ENCODE data around the gene PTBP1.

Gene PTBP1

DNA sequence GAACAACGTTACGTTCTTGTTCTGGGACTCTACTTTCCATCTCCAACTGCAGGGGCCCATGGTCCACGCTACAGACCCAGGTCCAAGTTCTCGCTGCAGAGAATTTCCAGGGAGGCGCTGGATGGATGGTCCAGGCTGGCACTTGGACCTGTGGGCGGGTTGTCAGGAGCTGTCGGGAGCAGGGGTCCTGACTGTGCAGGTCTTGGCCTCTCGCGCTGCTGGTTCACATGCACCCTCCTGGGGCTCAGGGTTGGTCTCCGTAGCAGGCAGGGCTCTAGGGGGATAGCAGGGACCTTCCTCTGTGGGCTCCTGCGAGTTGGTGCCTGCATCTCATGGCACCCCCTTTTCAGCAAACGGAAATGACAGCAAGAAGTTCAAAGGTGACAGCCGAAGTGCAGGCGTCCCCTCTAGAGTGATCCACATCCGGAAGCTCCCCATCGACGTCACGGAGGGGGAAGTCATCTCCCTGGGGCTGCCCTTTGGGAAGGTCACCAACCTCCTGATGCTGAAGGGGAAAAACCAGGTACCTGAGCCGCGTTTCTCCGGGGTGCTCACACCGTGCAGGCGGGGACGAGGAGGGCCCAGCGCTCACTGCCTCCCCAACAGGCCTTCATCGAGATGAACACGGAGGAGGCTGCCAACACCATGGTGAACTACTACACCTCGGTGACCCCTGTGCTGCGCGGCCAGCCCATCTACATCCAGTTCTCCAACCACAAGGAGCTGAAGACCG is 6.6 kb downstream of the PTBP1 start:
- peaks cover 26 to 34% (median 31%) of the 10 kb centered on the region in 10 experiments for H3K4me1 ChIP-seq
- H3K36me3 ChIP-seq: peaks cover 95 to 100% (median 100%) of the 10 kb centered on the region in 11 experiments
- peaks cover 99 to 100% (median 100%) of the 10 kb centered on the region in 11 experiments for H4K20me1 ChIP-seq
- no peaks in the 10 kb centered on the region for H3K9me3 ChIP-seq (replicated peaks in 1 of 11)
- no peaks in the 10 kb centered on the region for H3K27me3 ChIP-seq
- no peak for TF ChIP-seq Cebpa-rat (IDR thresholded peaks at IDR 0.05)
- H3K4me2 ChIP-seq: no peak overlapping the region
- no peak overlapping the region for H3K27ac ChIP-seq
- H3K9ac ChIP-seq: no peak overlapping the region; a peak in 1 of 22 replicates
- no peak overlapping the region for H3K4me3 ChIP-seq

DNA sequence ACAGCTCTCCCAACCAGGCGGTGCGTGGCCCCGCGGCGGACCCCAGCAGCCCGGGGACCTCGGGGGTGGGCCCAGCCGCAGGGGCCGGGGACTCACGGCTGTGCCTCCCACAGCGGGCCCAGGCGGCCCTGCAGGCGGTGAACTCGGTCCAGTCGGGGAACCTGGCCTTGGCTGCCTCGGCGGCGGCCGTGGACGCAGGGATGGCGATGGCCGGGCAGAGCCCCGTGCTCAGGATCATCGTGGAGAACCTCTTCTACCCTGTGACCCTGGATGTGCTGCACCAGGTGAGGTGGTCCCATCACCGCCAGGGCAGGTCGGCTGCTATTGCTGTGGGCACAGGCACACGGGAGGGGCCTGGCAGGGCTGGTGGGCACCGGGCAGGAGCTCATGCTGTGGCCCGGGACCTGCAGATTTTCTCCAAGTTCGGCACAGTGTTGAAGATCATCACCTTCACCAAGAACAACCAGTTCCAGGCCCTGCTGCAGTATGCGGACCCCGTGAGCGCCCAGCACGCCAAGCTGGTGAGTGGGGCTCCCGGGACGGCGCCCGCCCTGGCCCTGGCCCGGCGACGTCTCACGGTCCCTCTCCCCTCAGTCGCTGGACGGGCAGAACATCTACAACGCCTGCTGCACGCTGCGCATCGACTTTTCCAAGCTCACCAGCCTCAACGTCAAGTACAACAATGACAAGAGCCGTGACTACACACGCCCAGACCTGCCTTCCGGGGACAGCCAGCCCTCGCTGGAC is 7.3 kb downstream of the PTBP1 start:
- no peak overlapping the region for H3K4me2 ChIP-seq
- no peak overlapping the region for H3K4me3 ChIP-seq
- peaks cover 97 to 100% (median 100%) of the 10 kb centered on the region in 11 experiments for H3K36me3 ChIP-seq
- no peak for TF ChIP-seq Cebpa-rat (IDR thresholded peaks at IDR 0.05)
- H3K9ac ChIP-seq: no peak overlapping the region
- H3K9me3 ChIP-seq (replicated peaks in 1 of 11): no peaks in the 10 kb centered on the region
- H4K20me1 ChIP-seq: peaks cover 99 to 100% (median 100%) of the 10 kb centered on the region in 11 experiments
- peaks cover 20 to 29% (median 25%) of the 10 kb centered on the region in 10 experiments for H3K4me1 ChIP-seq
- H3K27ac ChIP-seq: no peak overlapping the region
- no peaks in the 10 kb centered on the region for H3K27me3 ChIP-seq

DNA sequence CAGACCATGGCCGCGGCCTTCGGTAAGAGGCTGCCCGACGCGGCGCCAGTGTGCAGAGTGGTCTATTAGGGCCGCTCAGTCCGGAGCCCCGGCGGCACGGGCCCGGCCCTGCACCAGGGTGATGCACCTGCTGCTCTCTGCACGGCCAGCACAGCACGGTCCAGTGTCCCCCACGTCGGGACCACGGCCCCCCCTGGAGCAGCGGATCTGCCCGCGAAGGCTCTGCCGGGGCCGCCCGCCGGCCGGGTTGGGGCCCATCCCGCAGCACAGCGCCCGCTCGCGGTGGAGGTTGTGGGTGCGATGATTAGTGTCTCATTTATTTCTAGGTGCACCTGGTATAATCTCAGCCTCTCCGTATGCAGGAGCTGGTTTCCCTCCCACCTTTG is 7.9 kb downstream of the PTBP1 start:
- Histone ChIP-seq H3K4me2 (no peak overlapping the region), H4K20me1 (peaks cover 99 to 100% (median 100%) of the 10 kb centered on the region in 11 experiments), H3K9me3 (replicated peaks in 1 of 11) (no peaks in the 10 kb centered on the region), H3K4me3 (no peak overlapping the region), H3K36me3 (peaks cover 97 to 100% (median 100%) of the 10 kb centered on the region in 11 experiments), H3K27me3 (no peaks in the 10 kb centered on the region), H3K4me1 (peaks cover 14 to 23% (median 19%) of the 10 kb centered on the region in 10 experiments), H3K9ac (no peak overlapping the region), H3K27ac (no peak overlapping the region)
- TF ChIP-seq Cebpa-rat (IDR thresholded peaks at IDR 0.05): no peak

DNA sequence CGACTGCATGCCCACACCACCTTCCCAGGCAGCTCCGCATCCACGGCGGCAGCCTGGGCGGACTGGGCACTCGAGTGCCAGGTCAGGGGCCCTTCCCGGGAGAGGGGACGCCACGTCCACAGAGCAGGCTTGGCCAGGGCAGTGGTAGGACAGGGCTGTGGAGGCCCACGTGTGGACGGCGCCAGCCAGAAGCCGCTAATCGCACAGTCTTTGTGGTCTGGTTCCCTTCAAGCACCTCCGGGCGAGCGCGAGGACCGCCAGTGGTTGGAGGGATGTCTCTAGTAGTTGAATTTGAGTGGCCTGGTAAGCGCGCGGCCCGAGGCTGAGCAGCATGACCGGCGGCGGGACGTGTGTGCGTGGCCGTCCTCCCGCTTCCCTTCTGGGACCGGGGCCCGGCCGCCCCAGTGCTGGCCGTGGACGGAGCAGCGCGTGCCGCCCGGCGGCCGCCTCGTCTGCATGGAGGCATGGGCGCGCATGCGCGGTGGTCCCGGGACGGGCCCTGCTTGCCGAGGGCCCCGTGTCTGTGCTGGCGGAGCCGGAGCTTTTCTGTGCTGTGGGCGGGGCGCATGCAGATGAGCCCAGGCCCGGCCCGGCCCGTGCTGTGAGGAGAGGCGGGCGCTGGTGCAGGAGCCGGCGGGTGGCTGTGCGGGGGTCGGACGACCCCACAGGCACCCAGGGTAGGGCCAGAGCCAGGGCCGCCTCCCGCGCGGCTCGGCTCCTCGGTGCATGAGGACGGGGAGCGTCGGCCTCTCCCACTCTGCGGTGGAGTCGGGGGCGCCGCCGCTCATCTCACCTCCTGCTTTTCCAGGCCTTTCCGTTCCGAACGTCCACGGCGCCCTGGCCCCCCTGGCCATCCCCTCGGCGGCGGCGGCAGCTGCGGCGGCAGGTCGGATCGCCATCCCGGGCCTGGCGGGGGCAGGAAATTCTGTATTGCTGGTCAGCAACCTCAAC is 8.6 kb downstream of the PTBP1 start:
- H3K27ac ChIP-seq: no peak overlapping the region
- TF ChIP-seq Cebpa-rat (IDR thresholded peaks at IDR 0.05): no peak
- H3K27me3 ChIP-seq: no peaks in the 10 kb centered on the region
- no peak overlapping the region for H3K4me2 ChIP-seq
- H3K36me3 ChIP-seq: peaks cover 98 to 100% (median 100%) of the 10 kb centered on the region in 11 experiments
- H4K20me1 ChIP-seq: peaks cover 99 to 100% (median 100%) of the 10 kb centered on the region in 11 experiments
- H3K4me1 ChIP-seq: peaks cover 7 to 16% (median 12%) of the 10 kb centered on the region in 10 experiments; a peak in 17 of 20 replicates
- no peaks in the 10 kb centered on the region for H3K9me3 ChIP-seq (replicated peaks in 1 of 11)
- no peak overlapping the region for H3K4me3 ChIP-seq
- H3K9ac ChIP-seq: no peak overlapping the region

DNA sequence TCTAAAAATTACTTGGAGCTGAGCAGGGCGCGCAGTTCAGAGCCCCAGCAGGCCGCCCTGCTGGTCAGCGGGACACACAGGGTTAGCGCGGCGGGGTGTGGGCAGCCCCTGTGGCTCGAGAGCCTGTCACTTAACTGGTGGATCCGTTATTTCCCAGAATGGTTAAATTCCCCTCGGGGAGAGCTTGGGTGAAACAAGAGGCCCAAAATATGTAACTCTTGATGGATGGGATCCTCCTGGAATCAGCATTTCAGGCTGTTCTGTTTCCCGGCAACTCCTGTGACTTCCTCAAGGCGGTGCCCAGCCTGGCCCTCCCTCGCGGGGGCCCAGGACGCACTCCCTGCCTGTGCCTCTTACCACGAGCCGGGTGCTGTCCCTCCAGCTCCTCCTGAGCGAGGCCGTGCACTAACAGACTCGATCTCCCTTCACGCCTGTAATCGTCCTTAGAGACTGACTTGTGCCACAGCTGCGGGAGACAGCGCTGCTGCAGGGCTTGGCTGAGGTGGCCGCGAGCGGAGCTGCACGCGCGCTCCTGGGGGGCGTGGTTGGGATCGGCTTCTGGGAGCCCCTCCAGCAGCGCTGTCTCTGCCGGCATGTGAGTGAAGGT is 9.7 kb downstream of the PTBP1 start:
- H3K9ac ChIP-seq: no peak overlapping the region; a peak in 1 of 22 replicates
- H3K4me3 ChIP-seq: no peak overlapping the region
- H3K4me1 ChIP-seq: peaks cover 0 to 5% (median 2%) of the 10 kb centered on the region in 10 experiments; a peak in 6 of 20 replicates
- H3K27me3 ChIP-seq: no peaks in the 10 kb centered on the region
- H3K4me2 ChIP-seq: no peak overlapping the region
- peaks cover 99 to 100% (median 100%) of the 10 kb centered on the region in 11 experiments for H4K20me1 ChIP-seq
- TF ChIP-seq Cebpa-rat (IDR thresholded peaks at IDR 0.05): no peak
- no peak overlapping the region for H3K27ac ChIP-seq
- H3K36me3 ChIP-seq: peaks cover 99 to 100% (median 100%) of the 10 kb centered on the region in 11 experiments
- 0 out of 22 replicates have a peak, but pooled peaks cover 0 to 5% (median 0%) of the 10 kb centered on the region in 11 experiments for H3K9me3 ChIP-seq (replicated peaks in 1 of 11)

DNA sequence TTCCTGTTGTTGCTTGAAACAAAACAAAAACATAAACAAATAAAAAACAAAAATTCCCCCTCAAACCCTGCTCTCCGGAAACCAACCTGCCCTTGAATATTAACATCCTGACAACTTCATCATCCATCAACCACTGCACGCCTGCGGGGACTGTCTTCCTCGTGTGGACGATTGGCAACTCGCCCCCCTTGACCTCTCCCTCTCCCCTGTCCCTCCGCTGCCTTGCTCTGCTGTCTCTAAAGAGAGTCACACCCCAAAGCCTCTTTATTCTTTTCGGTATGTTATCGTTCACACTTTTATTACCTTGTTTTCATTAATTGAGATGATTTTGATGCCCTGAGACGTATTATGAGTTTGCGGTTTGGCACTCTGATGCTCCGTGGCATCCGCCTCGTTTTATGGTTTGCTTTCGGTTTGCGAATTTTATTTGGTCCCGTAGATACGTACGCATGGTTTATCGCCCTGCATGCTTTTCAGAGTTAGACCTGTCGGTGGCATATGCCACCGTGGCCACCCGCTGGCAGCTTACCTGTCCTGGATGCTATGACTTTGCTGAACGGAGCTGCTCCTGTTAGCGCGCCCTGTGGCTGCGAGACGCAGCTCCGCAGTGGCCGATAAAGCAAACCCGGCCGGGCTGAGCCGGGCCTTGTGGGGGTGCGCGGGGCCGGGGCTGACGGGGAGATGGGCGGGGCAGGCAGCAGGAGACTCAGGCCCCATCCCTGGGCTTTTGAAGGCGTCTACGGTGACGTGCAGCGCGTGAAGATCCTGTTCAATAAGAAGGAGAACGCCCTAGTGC is 10.6 kb downstream of the PTBP1 start:
- Histone ChIP-seq H3K27me3 (no peaks in the 10 kb centered on the region), H3K9me3 (replicated peaks in 1 of 11) (peaks cover 0 to 8% (median 0%) of the 10 kb centered on the region in 11 experiments; a peak in 2 of 22 replicates), H3K4me3 (no peak overlapping the region), H3K9ac (no peak overlapping the region), H3K27ac (no peak overlapping the region), H3K4me1 (no peaks in the 10 kb centered on the region), H4K20me1 (peaks cover 96 to 100% (median 99%) of the 10 kb centered on the region in 11 experiments), H3K4me2 (no peak overlapping the region), H3K36me3 (peaks cover 96 to 99% (median 98%) of the 10 kb centered on the region in 11 experiments)
- no peak for TF ChIP-seq Cebpa-rat (IDR thresholded peaks at IDR 0.05)

DNA sequence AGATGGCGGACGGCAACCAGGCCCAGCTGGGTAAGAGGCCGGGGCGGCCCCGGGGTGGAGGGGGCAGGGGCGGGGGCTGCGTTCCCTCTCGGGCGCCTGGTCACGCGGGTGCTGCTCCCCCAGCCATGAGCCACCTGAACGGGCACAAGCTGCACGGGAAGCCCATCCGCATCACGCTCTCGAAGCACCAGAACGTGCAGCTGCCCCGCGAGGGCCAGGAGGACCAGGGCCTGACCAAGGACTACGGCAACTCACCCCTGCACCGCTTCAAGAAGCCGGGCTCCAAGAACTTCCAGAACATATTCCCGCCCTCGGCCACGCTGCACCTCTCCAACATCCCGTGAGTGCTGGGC is 11.1 kb downstream of the PTBP1 start:
- H3K9ac ChIP-seq: no peak overlapping the region
- no peaks in the 10 kb centered on the region for H3K27me3 ChIP-seq
- H3K27ac ChIP-seq: no peak overlapping the region
- H3K4me3 ChIP-seq: no peak overlapping the region
- H3K36me3 ChIP-seq: peaks cover 96 to 99% (median 98%) of the 10 kb centered on the region in 11 experiments
- TF ChIP-seq Cebpa-rat (IDR thresholded peaks at IDR 0.05): no peak
- H4K20me1 ChIP-seq: peaks cover 96 to 100% (median 99%) of the 10 kb centered on the region in 11 experiments
- no peaks in the 10 kb centered on the region for H3K4me1 ChIP-seq
- H3K9me3 ChIP-seq (replicated peaks in 1 of 11): peaks cover 0 to 11% (median 0%) of the 10 kb centered on the region in 11 experiments; a peak in 2 of 22 replicates
- H3K4me2 ChIP-seq: no peak overlapping the region
